Hepatocyte (in vitro differentiated cells): ENCODE measurements around the gene SPATA19.
"Not testable (repeated sequence)": the region's sequence is repeated elsewhere in the genome, so short reads cannot be mapped to it uniquely, and the experiment has no call there.

Source experiments
- EZH2 ChIP-seq: fragments of 200-600 bp; sonication (generic); IDR thresholded peaks from 2 replicates; pipeline ENCODE4 v1.6.1; 2016; ENCODE audit warnings: antibody characterized with exemption, mild to moderate bottlenecking, borderline replicate concordance
- TF ChIP-seq, protein P1 (sequence below): fragments of 200-600 bp; sonication (generic); IDR thresholded peaks from 2 replicates; pipeline ENCODE4 v1.5.1; 2016; ENCODE audit warnings: antibody characterized with exemption, mild to moderate bottlenecking; ENCODE audit not compliant: poor library complexity

DNA sequence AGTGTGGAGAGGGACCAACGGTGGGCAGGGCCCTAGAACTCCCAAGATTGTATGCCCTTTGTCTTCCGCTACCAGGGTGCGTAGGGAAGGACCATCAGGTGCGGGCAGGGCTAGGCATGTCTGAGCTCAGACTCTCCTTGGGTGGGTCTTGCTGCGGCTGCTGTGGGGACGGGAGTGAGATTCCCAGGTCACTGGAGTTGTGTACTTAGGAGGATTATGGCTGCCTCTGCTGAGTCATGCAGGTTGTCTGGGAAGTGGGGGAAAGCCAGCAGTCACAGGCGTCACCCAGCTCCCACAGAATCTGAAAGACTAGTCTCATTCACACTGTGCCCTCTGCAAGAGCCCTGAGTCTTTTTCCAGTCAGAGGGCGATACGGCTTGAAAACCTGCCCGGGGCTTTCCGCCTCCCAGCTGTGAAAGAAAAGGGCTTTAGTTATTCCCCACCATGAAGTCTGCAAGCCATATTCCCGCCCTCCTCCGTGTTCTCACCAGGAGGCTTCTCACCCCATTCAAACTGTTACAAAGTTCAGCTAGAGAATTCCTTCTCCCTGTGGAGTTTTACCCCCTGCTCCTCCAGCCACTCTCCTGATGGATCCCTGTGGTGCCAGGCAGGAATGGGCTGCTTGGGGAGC, 9.1 kb upstream of the SPATA19 start:
- TF ChIP-seq, protein P1, sequence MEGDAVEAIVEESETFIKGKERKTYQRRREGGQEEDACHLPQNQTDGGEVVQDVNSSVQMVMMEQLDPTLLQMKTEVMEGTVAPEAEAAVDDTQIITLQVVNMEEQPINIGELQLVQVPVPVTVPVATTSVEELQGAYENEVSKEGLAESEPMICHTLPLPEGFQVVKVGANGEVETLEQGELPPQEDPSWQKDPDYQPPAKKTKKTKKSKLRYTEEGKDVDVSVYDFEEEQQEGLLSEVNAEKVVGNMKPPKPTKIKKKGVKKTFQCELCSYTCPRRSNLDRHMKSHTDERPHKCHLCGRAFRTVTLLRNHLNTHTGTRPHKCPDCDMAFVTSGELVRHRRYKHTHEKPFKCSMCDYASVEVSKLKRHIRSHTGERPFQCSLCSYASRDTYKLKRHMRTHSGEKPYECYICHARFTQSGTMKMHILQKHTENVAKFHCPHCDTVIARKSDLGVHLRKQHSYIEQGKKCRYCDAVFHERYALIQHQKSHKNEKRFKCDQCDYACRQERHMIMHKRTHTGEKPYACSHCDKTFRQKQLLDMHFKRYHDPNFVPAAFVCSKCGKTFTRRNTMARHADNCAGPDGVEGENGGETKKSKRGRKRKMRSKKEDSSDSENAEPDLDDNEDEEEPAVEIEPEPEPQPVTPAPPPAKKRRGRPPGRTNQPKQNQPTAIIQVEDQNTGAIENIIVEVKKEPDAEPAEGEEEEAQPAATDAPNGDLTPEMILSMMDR: not testable (repeated sequence)
- not testable (repeated sequence) for TF ChIP-seq EZH2
